NCI-H2227 (cell line): Measurements from ENCODE around the gene SHMT1.
"Not testable (repeated sequence)": the region's sequence is repeated elsewhere in the genome, so short reads cannot be mapped to it uniquely, and the experiment has no call there.

Source experiments
- DNase-seq: peaks from one replicate; lab custom pipeline; 2025; ENCODE audit not compliant: unreplicated experiment; lab: John Stamatoyannopoulos, UW

SHMT1 gene

GRCh38 chr17:18378614-18379013, 15.3 kb upstream of the SHMT1 start:
- not testable (repeated sequence) for DNase-seq

DNA sequence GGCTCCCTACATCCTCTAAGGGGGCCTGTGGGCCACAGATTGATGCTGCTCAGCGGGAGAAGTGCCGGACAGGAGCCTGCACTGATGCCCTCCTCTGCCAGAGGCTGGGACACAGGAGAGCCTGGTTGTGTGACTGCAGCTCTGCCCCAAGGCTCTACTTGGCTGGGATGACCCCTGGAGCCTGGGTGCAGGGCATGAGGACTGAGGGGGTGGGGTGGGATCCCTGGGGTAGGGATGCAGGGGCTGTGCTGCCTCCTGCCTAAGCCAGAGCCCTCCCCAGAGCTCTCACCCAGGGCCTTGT, 14.8 kb upstream of the SHMT1 start:
- no peak for DNase-seq

DNA sequence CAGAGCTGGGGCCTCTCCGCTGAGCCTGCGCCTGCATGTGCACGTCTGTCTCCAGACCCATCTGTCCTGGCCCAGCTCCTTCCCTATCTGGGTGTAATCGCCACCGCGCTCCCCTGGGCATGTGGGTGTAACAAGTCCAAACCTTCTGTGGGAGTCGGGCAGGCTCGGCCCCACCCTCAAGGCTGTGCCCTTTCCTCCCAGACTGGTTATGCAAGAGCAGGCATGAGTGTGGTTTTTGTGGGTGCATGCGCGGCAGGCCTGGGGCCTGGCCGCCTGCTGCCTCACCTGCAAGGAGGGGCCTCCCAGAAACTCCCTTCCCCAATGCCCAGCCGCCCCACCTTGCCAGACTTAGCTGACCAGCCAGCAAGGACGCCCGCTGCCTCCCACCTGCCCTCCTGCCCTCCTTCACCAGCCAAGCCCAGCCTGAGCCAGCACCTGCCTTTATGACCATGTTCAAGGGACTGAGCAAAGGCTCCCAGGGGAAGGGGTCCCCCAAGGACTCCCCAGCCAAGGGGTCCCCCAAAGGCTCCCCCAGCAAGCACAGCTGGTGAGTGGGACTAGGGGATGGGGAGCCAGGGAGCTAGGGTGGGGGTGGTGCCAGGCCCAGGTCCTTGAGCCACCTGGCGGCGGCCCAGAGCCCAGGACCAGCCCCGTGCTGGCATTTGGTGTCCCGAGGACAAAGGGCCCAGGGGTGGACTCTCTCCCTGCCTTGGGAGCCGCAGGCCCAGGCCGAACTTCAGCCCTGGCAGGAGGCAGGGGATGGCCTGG, 14.3 kb upstream of the SHMT1 start, which contains the start of gene EVPLL:
TSS of gene EVPLL (plus strand) at position 342 of the 768 bp plus-strand sequence. CDS start 3,160 bp downstream, outside the sequence.
- no peak for DNase-seq

DNA sequence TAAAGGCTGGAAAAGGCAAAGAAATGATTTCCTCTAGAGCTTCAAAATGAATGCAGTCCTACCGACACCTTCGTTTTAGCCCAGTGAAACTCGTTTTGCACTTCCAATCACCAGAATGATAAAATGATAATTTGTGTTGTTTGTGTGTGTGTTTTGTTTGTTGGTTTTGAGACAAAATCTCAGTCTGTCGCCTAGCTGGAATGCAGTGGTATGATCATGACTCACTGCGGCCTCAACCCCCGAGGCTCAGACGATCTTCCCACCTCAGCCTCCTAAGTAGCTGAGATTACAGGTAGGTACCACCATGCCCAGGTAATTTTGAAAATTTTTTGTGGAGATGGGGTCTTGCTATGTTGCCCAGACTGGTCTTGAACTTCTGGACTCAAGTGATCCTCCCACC, 10.9 kb upstream of the SHMT1 start:
- DNase-seq: no peak

- DNase-seq: not testable (repeated sequence)
Observed at GRCh38 chr17:18373181-18373580, 9.8 kb upstream of the SHMT1 start.

DNA sequence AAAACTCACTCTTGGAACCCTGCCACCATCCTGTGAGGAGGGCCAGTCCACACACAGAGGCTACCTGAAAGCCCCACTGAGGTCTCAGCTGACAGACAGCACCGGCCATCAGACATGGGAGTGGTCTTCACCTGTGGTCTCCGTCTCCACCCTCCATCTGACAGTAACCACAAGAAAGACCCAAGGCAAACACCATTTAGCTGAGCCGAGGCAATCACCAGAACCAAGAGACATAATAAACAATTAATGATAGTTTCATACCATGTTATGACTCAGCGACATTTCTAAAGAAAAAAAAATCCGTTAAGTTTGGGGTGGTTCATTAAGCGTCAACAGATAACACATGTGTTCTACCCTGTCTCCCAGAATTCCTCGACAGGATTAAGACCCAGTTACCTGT, 8.1 kb upstream of the SHMT1 start:
- DNase-seq: no peak

DNA sequence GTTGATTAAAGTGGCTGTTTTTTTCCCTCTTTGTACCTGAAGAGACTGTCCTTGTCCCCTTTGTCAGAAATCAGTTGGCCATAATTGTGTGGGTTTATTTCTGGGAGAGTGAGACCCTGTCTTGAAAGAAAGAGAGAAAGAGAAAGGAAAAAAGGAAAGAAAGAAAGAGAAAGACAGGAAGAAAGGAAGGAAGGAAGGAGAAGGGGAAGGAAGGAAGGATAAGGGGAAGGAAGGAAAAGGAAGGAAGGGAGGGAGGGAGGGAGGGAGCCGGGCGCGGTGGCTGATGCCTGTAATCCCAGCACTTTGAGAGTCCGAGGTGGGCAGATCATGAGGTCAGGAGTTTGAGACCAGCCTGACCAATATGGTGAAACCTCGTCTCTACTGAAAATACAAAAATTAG, 7.4 kb upstream of the SHMT1 start:
- no peak for DNase-seq

DNA sequence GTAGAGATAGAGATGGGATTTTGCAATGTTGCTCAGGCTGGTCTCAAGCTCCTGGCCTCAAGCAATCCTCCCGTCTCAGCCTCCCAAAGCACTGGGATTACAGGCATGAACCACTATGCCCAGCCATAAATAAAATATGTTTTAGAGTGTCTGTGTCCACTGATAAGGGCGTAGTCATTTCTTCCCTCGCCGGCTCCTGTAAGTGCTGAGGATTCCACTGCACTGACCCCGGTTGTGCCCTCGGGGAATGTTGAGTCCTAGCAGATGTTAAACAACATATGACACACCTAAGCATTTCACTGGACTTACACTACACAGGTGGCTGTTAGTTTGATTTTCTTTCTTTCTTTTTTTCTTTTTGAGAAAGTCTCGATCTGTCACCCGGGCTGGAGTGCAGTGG, 5.6 kb upstream of the SHMT1 start:
- DNase-seq: no peak

DNA sequence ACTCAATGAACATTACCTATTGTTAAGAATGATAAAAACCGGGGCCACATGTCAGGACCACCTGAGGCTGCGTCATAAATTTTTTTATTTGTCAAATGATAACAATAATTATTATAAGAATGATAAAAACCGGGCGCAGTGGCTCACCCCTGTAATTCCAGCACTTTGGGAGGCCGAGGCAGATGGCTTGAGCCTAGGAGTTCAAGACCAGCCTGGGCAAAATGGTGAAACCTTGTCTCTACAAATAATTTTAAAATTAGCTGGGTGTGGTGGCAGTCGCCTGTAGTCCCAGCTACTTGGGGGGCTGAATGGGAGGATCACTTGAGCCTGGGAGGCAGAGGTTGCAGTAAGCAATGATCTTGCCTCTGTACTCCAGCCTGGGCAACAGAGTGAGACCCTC, 816 bp upstream of the SHMT1 start:
- no peak for DNase-seq

DNA sequence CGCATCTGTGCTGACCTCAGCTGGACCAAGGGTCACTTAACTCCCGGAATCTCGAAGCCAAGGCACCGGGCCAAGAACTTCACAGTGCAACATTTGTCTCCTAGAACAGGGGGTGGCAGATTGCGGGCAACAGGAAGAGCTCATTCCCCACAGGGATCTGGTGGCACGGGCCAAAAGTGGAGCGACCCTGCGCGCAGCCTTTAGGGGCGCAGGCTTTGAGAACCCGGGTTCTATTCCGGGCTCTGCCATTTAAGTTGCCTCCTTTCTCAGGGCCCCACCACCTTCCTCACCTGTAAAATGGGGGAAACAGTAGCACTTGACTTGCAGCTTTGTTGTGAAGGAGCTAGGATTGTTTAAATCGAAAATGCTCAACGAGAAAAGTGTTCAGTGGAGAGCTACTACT, 651 bp downstream of the SHMT1 start:
- no peak for DNase-seq

DNA sequence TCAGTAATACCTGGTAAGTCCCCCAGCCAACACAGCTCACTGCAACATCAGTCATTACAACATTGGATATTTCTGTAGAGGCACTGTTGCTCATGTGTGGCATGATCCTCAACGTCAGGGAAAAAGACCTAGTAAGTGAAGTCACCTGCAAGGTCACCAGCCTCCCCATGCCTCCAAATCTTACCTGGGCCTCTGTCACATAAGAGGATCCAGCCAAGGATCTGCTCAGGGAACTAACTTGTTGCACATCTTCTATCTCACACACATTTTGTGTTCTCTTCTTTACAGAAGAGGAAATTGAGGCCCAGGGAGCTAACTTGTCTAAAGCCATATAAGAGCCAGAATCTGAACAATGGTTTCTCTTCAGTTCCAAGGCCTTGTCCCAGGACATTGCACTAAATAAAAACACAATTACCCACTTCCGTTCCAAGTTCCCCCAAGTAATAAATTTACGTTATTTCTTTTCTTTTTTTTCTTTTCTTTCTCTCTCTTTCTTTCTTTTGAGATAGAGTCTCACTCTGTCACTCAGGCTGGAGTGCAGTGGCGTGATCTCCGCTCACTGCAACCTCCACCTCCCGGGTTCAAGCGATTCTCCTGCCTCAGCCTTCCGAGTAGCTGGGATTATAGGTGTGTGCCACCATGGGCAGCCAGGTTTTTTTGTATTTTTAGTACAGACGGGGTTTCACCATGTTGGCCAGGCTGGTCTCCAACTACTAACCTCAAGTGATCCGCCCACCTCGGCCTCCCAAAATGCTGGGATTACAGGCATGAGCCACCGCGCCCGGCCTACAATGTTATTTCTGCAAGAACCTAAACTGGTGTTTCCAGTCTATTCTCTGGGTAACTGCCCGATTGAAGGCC, 1.3 kb downstream of the SHMT1 start:
- no peak for DNase-seq

DNA sequence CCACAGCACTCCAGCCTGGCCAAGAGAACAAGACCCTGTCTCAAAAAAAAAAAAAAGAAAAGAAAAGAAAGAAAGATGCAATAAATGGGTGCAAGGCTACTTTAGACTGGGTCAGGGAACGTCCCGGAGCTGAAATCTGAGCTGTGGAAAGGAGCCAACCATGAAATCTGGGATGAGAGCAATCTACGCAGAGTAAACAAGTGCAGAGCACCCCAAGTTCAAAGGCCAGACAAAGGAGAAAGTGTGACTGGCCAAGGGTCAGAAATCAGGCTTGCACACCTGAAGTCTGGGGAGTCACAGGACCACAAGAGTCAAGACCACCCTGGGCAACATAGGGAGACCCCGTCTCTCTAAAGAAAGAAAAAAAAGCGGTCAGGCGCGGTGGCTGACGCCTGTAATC, 2.8 kb downstream of the SHMT1 start:
- DNase-seq: no peak

GRCh38 chr17:18356624-18357023, 6.7 kb downstream of the SHMT1 start:
- no peak for DNase-seq

- no peak for DNase-seq
Observed at GRCh38 chr17:18353541-18353940, 9.8 kb downstream of the SHMT1 start.

- no peak for DNase-seq
Observed at GRCh38 chr17:18344021-18344420, 19.3 kb downstream of the SHMT1 start.

GRCh38 chr17:18339933-18340332, 23.4 kb downstream of the SHMT1 start:
- no peak for DNase-seq

GRCh38 chr17:18338158-18338557, 25.2 kb downstream of the SHMT1 start:
- not testable (repeated sequence) for DNase-seq

DNA sequence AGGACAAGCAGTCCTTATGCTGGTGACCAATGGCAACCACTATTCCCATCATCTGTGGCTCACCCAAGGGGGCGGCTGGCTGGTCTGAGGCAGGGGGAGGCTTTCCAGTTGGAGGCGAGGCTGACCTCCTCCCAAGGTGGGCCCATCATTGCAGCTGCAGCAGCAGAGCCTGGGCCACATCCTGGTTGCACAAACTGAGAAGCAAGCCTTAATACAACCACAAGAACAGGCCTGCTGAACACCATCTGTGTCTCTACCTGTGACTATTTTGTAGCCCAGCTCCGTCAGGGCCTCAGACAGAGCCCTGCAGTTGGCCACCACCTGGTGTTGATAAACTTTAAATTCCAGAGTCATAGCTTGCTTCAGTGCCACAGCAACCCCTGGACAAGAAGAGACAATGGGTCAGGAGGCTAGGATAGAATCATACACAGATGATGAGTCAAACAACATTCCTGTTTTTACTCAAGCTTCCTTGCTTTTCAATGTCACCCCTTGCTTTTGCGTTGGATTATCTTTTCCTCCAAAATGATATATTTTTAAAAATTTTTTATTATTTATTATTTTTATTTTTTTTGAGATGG, 30.4 kb downstream of the SHMT1 start:
- no peak for DNase-seq

GRCh38 chr17:18331879-18332278, 31.5 kb downstream of the SHMT1 start:
- DNase-seq: no peak

DNA sequence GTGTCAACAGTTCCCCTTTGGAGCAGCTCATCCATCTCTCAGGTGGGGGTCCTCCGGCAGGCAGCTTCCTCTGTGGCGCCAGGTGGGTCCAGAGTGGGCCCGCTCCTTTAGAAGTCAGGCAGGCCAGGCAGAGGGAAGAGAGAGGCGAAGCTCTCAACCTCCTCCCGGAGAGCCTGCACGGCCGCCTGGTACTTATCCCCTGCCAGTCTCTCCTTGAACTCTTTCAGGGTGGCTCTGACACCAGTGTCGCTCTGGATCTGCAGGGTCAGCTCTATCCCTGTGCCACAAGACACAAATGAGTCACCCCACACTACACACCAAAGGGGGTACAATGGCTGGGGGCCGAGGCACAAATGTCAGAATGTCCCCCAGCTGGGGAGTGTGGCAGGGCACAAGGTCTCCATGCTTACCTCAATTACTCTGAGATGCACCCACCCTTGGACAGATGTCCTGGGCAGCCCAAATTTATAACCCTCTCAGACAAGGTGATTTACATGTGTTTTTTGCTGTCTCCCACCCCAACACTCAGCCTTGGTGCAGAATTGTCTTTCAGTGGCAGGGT, 34.6 kb downstream of the SHMT1 start:
- no peak for DNase-seq

DNA sequence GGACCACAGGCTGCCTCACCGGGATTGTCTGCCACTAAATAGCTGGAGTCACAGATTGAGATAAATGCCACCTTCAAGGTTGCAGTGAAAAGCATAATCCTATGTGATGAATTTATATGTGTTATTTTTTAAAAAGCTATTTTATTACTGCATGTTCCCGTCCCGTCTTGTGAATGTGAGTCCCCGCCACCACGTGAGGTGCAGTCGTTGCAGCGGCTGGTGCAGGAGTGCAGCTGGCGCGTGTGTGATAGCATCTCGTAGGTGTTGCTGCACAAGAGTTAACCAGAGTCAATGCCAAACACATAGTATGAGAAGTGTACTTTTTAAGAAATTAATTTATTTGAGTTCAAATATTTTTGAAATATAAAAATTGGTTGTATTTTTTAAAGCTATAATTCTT, 35.8 kb downstream of the SHMT1 start:
- peak; percentile 29 for DNase-seq

GRCh38 chr17:18327093-18327492, 36.3 kb downstream of the SHMT1 start:
- peak; percentile 47 for DNase-seq
